Measurements from ENCODE around the gene NUDT21. TPM values are rescaled to one million over a fixed set of nuclear protein-coding genes. Genes with fewer than 3 reads are reported as not detected.

The NUDT21 gene
- total and polyA plus RNA-seq, 11 donors, result 10.9 to 74.3 (median 61.7) TPM

- Histone ChIP-seq H3K27ac (peak overlapping the region; percentile 35 to 90 (median 86)), H3K4me1 (peaks cover 0 to 48% (median 36%) of the 10 kb centered on the region in 12 donors), H3K9me3 (no peaks in the 10 kb centered on the region), H3K4me3 (peak overlapping the region; percentile 65 to 98 (median 88)), H3K36me3 (peaks cover 0 to 48% (median 41%) of the 10 kb centered on the region in 9 donors), H3K27me3 (no peaks in the 10 kb centered on the region)
- TF ChIP-seq POLR2A (IDR thresholded peaks at IDR 0.05) (no peak), CTCF (IDR thresholded peaks at IDR 0.05) (no peak)
- intact Hi-C loops (cut with DNase I), result no loop called here
- peak in 4 of 5 donors; percentile 41 to 71 (median 46) for DNase-seq
- ATAC-seq, result peak; percentile 60 to 76 (median 69)
- 5 to 10% (median 6%) methylated on average over 25 to 31 of the region's 31 CpGs for WGBS, 4 donors
Measured at GRCh38 chr16:56451753-56452689, 889 bp upstream of the NUDT21 start.

DNA sequence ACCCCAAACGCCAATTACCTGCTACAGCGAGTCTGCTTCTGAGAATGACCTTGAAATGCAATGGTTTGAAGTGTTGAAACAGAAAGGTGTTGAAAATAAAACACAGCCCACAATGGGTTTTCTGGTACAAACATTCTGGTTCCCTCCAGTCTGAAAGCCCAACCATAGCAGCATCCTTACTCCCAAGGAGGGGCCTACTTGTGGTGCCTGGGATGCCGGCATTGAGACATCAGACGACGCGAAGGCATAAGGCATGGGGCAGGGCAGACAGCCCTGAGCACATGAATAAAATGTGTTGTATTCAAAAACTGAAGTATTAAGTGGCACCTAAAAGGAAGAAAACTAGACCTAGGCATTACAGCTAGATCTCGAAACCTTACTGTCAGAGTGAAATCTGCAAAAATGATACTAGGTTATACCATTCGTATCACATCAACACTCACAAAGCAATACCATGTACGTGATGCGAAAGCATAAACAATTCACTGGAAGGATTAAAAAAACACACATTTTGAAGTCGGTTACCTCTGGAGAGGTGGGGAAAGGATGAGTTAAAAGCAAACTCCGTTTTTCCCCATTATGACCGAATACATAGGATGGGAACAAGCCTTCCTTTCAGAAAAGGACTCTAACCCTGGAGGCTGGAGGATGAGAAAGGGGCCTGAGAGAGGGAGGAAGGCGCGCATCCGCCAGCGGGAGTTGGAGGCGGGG, 702 bp downstream of the NUDT21 start:
- Histone ChIP-seq H3K4me3 (peak overlapping the region; percentile 65 to 98 (median 88)), H3K36me3 (peaks cover 0 to 48% (median 39%) of the 10 kb centered on the region in 9 donors), H3K27me3 (no peaks in the 10 kb centered on the region), H3K4me1 (peaks cover 0 to 48% (median 36%) of the 10 kb centered on the region in 12 donors), H3K27ac (peak overlapping the region; percentile 39 to 90 (median 86)), H3K9me3 (no peaks in the 10 kb centered on the region)
- TF ChIP-seq POLR2A (IDR thresholded peaks at IDR 0.05) (no peak), CTCF (IDR thresholded peaks at IDR 0.05) (no peak)
- no peak for DNase-seq
- 5 to 8% (median 6%) methylated on average over 18 of the region's 18 CpGs for WGBS, 4 donors
- intact Hi-C loops (cut with DNase I), result no loop called here
- peak in 2 of 4 donors; percentile 13 to 25 for ATAC-seq

DNA sequence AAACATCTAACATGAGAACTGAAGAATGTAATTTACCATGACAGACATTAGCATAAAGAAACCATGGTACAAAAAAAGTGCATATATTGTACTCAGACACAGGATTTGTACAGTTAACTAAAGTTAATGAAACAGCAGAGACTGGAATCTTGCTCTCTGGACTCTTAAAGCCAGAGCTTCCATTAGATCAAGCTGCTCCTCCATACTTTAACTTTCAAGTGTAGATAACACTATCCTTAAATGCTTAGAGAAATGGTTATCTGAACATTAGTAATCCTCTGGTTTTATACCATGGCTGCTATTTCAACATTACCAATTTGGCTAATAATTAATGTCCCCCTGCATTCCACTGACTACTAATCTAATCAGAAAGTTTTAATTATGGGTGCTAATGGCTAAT, 3.1 kb downstream of the NUDT21 start:
- intact Hi-C loops (cut with DNase I), result no loop called here
- DNase-seq, result no peak
- no peaks in the 10 kb centered on the region for H3K27me3 ChIP-seq
- peaks cover 0 to 42% (median 33%) of the 10 kb centered on the region in 12 donors for H3K4me1 ChIP-seq
- peaks cover 0 to 48% (median 33%) of the 10 kb centered on the region in 9 donors for H3K36me3 ChIP-seq
- H3K27ac ChIP-seq, result no peak overlapping the region
- H3K4me3 ChIP-seq, result no peak overlapping the region
- TF ChIP-seq POLR2A (IDR thresholded peaks at IDR 0.05) (no peak), CTCF (IDR thresholded peaks at IDR 0.05) (no peak)
- H3K9me3 ChIP-seq, result no peaks in the 10 kb centered on the region
- no peak for ATAC-seq

DNA sequence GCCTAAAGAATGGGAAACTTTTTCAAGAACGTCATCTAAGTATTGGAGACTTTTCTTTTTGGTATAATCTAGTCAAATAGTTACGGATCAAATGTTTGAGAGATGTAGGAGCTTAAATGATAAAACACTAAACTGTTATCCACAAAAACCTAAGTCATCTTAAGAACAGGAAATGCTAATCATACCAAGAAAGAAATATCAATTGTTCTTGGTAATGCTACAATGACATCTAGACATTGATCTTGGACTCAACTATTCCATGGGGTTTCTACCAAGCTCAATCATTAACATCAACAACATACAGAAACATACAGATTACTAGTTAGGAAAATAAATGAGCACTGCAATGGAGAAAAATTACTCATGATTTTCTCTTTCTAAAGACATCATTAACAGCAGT, 3.8 kb downstream of the NUDT21 start:
- peaks cover 0 to 55% (median 37%) of the 10 kb centered on the region in 9 donors for H3K36me3 ChIP-seq
- TF ChIP-seq CTCF (IDR thresholded peaks at IDR 0.05) (no peak), POLR2A (IDR thresholded peaks at IDR 0.05) (no peak)
- no peaks in the 10 kb centered on the region for H3K27me3 ChIP-seq
- intact Hi-C loops (cut with DNase I), result no loop called here
- H3K4me3 ChIP-seq, result no peak overlapping the region
- H3K4me1 ChIP-seq, result peaks cover 0 to 35% (median 26%) of the 10 kb centered on the region in 12 donors
- DNase-seq, result no peak
- no peak overlapping the region for H3K27ac ChIP-seq
- H3K9me3 ChIP-seq, result no peaks in the 10 kb centered on the region
- no peak for ATAC-seq
- 33 to 84% (median 65%) methylated on average over 2 of the region's 2 CpGs for WGBS, 4 donors
